ENCODE data around the gene PSMD9.

DNA sequence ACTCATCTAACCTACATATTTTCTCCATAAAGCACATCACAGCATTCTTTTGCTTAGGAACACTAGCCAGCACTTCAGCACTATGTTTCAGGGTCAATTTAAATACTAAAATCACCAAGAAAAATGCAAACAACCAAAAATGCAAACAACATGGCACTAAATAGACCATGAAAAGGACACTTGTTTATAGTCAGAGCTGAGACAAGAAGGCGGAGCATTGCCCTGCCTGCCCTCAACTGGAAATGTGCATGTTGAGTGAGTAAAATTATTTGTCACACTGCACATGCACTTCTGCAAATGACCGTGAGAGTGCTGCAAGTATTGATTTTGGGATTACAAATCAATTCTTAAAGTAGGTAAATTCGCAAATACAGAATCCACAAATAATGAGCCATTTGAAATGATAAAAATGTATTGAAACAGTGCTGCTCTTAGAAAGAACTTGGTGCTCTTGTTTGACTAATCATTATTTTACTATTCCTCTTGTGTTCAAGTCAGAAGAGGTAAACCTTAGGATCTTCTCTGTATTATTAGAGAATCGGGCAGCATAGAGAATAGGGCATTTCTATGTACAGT lies 64.6 kb downstream of the PSMD9 start:
- TF ChIP-seq, protein P1, sequence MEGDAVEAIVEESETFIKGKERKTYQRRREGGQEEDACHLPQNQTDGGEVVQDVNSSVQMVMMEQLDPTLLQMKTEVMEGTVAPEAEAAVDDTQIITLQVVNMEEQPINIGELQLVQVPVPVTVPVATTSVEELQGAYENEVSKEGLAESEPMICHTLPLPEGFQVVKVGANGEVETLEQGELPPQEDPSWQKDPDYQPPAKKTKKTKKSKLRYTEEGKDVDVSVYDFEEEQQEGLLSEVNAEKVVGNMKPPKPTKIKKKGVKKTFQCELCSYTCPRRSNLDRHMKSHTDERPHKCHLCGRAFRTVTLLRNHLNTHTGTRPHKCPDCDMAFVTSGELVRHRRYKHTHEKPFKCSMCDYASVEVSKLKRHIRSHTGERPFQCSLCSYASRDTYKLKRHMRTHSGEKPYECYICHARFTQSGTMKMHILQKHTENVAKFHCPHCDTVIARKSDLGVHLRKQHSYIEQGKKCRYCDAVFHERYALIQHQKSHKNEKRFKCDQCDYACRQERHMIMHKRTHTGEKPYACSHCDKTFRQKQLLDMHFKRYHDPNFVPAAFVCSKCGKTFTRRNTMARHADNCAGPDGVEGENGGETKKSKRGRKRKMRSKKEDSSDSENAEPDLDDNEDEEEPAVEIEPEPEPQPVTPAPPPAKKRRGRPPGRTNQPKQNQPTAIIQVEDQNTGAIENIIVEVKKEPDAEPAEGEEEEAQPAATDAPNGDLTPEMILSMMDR (IDR thresholded peaks at IDR 0.05): no peak
- TF ChIP-seq POLR2AphosphoS5 (IDR thresholded peaks at IDR 0.05) (no peak), POLR2A (IDR thresholded peaks at IDR 0.05) (no peak)
